MCF 10A (cell line): ENCODE data around the gene MRC1. TPM values are rescaled to one million over a fixed set of nuclear protein-coding genes. Genes with fewer than 3 reads are reported as not detected.
"Not testable (repeated sequence)": the region's sequence is repeated elsewhere in the genome, so short reads cannot be mapped to it uniquely, and the experiment has no call there.

Experiments used
- BruUV-seq: library from RNA; stranded (reverse); fragments of 400-500 nt; replicated peaks from 2 replicates; lab custom pipeline; 2021; lab: Mats Ljungman, UMichigan
- CTCF ChIA-PET: fragments of 300-600 bp; sonication (Branson Sonifier 250); formaldehyde crosslinking; extraction: SDS; loops from one replicate; lab custom pipeline; 2021; ENCODE audit warnings: antibody characterized with exemption, inconsistent platforms; lab: Yijun Ruan, JAX
- POLR2A ChIA-PET: fragments of 300-600, 350-650 bp; sonication (Branson Sonifier 250); formaldehyde crosslinking; extraction: SDS; loops from one replicate; lab custom pipeline; 2020; ENCODE audit warnings: antibody characterized with exemption, inconsistent platforms; lab: Yijun Ruan, JAX
- DNase-seq: peaks from one replicate; pipeline ENCODE4 v3.0.0-alpha.2; 2018; ENCODE audit not compliant: unreplicated experiment
- H3K27ac Mint-ChIP-seq: one replicate; pipeline ENCODE4 v1.8.0; 2022; ENCODE audit warnings: mild to moderate bottlenecking, low read depth, mixed read lengths; ENCODE audit not compliant: unreplicated experiment
- H3K27me3 Mint-ChIP-seq: one replicate; pipeline ENCODE4 v1.8.0; 2022; ENCODE audit warnings: mixed read lengths; ENCODE audit not compliant: insufficient read depth, unreplicated experiment
- H3K36me3 Mint-ChIP-seq: one replicate; pipeline ENCODE4 v1.8.0; 2022; ENCODE audit warnings: mild to moderate bottlenecking, moderate library complexity, mixed read lengths; ENCODE audit not compliant: insufficient read depth, unreplicated experiment
- H3K4me1 Mint-ChIP-seq: one replicate; pipeline ENCODE4 v1.8.0; 2022; ENCODE audit warnings: mixed read lengths; ENCODE audit not compliant: insufficient read depth, unreplicated experiment
- H3K4me3 Mint-ChIP-seq: one replicate; pipeline ENCODE4 v1.8.0; 2022; ENCODE audit warnings: mild to moderate bottlenecking, moderate library complexity, mixed read lengths; ENCODE audit not compliant: unreplicated experiment
- H3K9me3 Mint-ChIP-seq: one replicate; pipeline ENCODE4 v1.8.0; 2022; ENCODE audit warnings: mixed read lengths; ENCODE audit not compliant: unreplicated experiment
- intact Hi-C: fragments of 100-400 bp; cut with micrococcal nuclease; formaldehyde crosslinking; loops from 2 replicates; pipeline ENCODE4 v1.14.1; 2022
- total RNA-seq: library from RNA; stranded (reverse); gene quantifications from 2 replicates; pipeline ENCODE4 v1.2.3, GENCODE V29; 2022
- TF ChIP-seq, protein P1 (sequence below): fragments of 200-600 bp; IDR thresholded peaks from one replicate; pipeline ENCODE4 v1.8.0; 2022; ENCODE audit warnings: antibody characterized with exemption, mild to moderate bottlenecking; ENCODE audit not compliant: unreplicated experiment

The MRC1 gene
- total RNA-seq, 1 experiment from 2014 or later = not detected

DNA sequence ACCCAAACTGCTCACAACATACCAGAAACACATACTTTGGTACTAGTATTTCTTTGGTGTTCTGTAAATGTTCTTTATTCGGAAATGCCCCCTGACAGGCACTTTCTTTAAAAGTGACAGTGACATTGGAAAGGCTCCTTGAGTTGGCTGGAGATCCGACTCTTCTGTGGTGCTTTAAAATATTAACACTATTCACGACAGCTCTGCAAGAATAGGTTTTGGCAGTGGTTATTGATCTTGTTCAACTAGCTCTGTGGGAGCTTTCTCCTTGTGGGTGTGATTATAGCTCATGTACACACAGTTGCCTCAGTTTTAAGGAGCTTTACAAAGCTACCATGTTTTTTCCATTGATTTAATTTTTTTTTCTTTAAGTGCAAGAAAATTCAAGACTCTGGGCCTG, 112.2 kb downstream of the MRC1 start:
- TF ChIP-seq, protein P1, sequence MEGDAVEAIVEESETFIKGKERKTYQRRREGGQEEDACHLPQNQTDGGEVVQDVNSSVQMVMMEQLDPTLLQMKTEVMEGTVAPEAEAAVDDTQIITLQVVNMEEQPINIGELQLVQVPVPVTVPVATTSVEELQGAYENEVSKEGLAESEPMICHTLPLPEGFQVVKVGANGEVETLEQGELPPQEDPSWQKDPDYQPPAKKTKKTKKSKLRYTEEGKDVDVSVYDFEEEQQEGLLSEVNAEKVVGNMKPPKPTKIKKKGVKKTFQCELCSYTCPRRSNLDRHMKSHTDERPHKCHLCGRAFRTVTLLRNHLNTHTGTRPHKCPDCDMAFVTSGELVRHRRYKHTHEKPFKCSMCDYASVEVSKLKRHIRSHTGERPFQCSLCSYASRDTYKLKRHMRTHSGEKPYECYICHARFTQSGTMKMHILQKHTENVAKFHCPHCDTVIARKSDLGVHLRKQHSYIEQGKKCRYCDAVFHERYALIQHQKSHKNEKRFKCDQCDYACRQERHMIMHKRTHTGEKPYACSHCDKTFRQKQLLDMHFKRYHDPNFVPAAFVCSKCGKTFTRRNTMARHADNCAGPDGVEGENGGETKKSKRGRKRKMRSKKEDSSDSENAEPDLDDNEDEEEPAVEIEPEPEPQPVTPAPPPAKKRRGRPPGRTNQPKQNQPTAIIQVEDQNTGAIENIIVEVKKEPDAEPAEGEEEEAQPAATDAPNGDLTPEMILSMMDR = no peak
- H3K36me3 Mint-ChIP-seq = no peaks in the 10 kb centered on the region
- H3K4me3 Mint-ChIP-seq = no peak overlapping the region
- no peak overlapping the region for H3K27ac Mint-ChIP-seq
- DNase-seq = no peak
- CTCF ChIA-PET = interaction anchor here (0.6 to 1.5 kb wide), 3 partner anchors 11 to 295 kb away, joined by 3 to 12 read pairs (median 4); no protein-coding TSS in a partner anchor
- intact Hi-C loops = no loop called here
- H3K9me3 Mint-ChIP-seq = no peaks in the 10 kb centered on the region
- no peaks in the 10 kb centered on the region for H3K27me3 Mint-ChIP-seq
- POLR2A ChIA-PET = no interaction called here
- peaks cover 9% of the 10 kb centered on the region for H3K4me1 Mint-ChIP-seq
- BruUV-seq = no TSS peak

DNA sequence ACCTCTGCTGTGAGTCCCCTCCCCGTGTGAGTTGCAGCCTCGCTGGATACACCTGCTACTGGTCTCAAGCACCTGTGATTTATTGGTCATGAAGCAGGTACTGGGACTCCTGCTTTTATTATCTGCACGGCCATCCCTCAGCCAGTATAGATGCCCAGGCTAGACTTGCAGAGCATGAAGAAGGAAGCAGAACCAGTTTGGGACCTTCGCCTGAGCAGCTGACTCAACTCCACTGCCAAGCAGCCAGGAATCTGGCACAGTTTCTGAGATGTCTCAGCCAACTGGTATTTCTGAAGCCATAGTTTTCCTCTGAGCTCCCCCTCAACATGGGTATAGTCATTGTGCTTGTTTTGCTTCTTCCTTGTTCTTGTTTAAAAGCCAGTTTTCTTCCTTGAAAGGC, 114.6 kb downstream of the MRC1 start:
- no peaks in the 10 kb centered on the region for H3K27me3 Mint-ChIP-seq
- H3K4me3 Mint-ChIP-seq = no peak overlapping the region
- no peaks in the 10 kb centered on the region for H3K9me3 Mint-ChIP-seq
- CTCF ChIA-PET = interaction anchor here (1.0 to 1.5 kb wide), 4 partner anchors 13 to 293 kb away, joined by 3 to 7 read pairs (median 5); no protein-coding TSS in a partner anchor
- peak overlapping the region; percentile 67 for H3K27ac Mint-ChIP-seq
- TF ChIP-seq, protein P1 = no peak
- POLR2A ChIA-PET = interaction anchor here (0.7 to 1.0 kb wide), 2 partner anchors 13 to 38 kb away, joined by 3 read pairs; no protein-coding TSS in a partner anchor
- no TSS peak for BruUV-seq
- H3K4me1 Mint-ChIP-seq = peaks cover 9% of the 10 kb centered on the region
- no peaks in the 10 kb centered on the region for H3K36me3 Mint-ChIP-seq
- intact Hi-C loops = no loop called here
- peak; percentile 69 for DNase-seq

DNA sequence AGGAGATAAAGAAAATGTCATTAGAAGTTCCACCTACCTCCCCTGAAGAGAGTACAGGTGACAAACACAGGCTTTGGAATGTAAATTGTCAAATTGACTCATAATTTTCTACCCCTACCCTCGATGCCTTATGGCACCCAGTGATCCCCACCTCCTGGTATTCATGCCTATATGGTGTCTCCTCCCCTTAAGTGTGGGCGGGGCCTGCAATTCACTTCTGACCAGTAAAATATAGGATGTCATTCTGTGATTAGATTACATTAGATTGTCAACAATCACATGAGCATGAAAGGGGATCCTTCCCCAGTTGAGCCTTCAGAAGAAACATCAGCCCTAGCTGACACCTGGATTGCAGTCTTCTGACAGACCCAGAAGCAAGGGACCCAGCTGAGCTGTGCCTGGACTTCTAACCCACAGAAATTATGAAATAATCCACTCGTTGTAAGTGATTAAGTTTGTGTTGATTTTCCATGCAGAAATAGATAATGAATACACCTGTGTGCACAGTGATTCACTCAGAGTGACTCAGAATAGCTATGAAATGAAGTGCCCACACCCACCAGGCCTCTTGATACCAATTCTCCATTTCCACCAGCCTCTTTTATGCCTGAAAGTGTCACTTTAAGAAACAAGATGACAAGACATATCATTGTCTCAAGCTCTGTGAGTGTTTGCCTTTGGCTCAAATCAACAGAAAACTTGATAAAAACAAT, 134.0 kb downstream of the MRC1 start:
- no peaks in the 10 kb centered on the region for H3K9me3 Mint-ChIP-seq
- DNase-seq = no peak
- no TSS peak for BruUV-seq
- intact Hi-C loops = no loop called here
- H3K27me3 Mint-ChIP-seq = no peaks in the 10 kb centered on the region
- H3K4me1 Mint-ChIP-seq = peaks cover 5% of the 10 kb centered on the region
- CTCF ChIA-PET = no interaction called here
- TF ChIP-seq, protein P1 = no peak
- POLR2A ChIA-PET = interaction anchor here (1.0 kb wide), 2 partner anchors 39 to 128 kb away, joined by 3 to 4 read pairs; no protein-coding TSS in a partner anchor
- no peaks in the 10 kb centered on the region for H3K36me3 Mint-ChIP-seq
- no peak overlapping the region for H3K4me3 Mint-ChIP-seq
- no peak overlapping the region for H3K27ac Mint-ChIP-seq

DNA sequence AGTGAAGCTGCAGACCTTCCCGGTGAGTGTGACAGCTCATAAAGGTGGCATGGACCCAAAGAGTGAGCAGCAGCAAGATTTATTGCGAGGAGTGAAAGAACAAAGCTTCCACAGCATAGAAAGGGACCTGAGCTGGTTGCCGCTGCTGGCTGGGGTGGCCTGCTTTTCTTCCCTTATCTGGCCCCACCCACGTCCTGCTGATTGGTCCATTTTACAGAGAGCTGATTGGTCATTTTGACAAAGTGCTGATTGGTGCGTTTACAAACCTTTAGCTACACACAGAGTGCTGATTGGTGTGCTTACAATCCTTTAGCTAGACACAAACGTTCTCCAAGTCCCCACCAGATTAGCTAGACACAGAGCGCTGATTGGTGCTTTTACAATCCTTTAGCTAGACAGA, 141.1 kb downstream of the MRC1 start:
- H3K9me3 Mint-ChIP-seq, H3K27ac Mint-ChIP-seq, H3K27me3 Mint-ChIP-seq, CTCF ChIA-PET, H3K4me3 Mint-ChIP-seq, POLR2A ChIA-PET, intact Hi-C loops, DNase-seq, H3K4me1 Mint-ChIP-seq, H3K36me3 Mint-ChIP-seq, BruUV-seq: not testable (repeated sequence)
